Activated CD4-positive, alpha-beta T cell treated with anti-CD3 and anti-CD28 coated beads for 24 hours (primary cell): Measurements from ENCODE around the gene CYP3A7.
"Not testable (repeated sequence)": the region's sequence is repeated elsewhere in the genome, so short reads cannot be mapped to it uniquely, and the experiment has no call there.

ENCODE experiments used
- DNase-seq, 2 donors: peaks; one replicate each; pipeline ENCODE4 v3.0.0-alpha.2; 2020; ENCODE audit warnings: low read depth in 2 of 2

Gene CYP3A7

GRCh38 chr7:99734987-99735386 lies at the start of gene CYP3A7:
CYP3A7 (minus strand) TSS chr7:99735196; CDS start chr7:99735093, 103 bp downstream.
- DNase-seq: no peak

- DNase-seq: no peak
Measured at GRCh38 chr7:99784007-99784406, 49.0 kb upstream of the CYP3A7 start, which contains the start of gene CYP3A4. CYP3A4 (minus strand) TSS chr7:99784184; CDS start chr7:99784081, 103 bp downstream.

- DNase-seq: no peak
Measured at GRCh38 chr7:99782012-99782953, 47.3 kb upstream of the CYP3A7 start.

GRCh38 chr7:99780588-99780987 lies 45.6 kb upstream of the CYP3A7 start:
- no peak for DNase-seq

- DNase-seq: no peak
Measured at GRCh38 chr7:99779949-99780348, 45.0 kb upstream of the CYP3A7 start.

GRCh38 chr7:99778880-99779279 lies 43.9 kb upstream of the CYP3A7 start:
- DNase-seq: no peak

GRCh38 chr7:99773395-99773794 lies 38.4 kb upstream of the CYP3A7 start:
- not testable (repeated sequence) for DNase-seq

- DNase-seq: no peak
Measured at GRCh38 chr7:99772565-99772964, 37.6 kb upstream of the CYP3A7 start.

- not testable (repeated sequence) for DNase-seq
Measured at GRCh38 chr7:99769494-99769893, 34.5 kb upstream of the CYP3A7 start.

GRCh38 chr7:99768471-99768870 lies 33.5 kb upstream of the CYP3A7 start:
- DNase-seq: no peak

- DNase-seq: no peak
Measured at GRCh38 chr7:99767662-99768061, 32.7 kb upstream of the CYP3A7 start.

GRCh38 chr7:99766484-99767099 lies 31.6 kb upstream of the CYP3A7 start:
- DNase-seq: no peak

GRCh38 chr7:99764478-99764877 lies 29.5 kb upstream of the CYP3A7 start:
- DNase-seq: no peak

- DNase-seq: no peak
Measured at GRCh38 chr7:99762680-99763327, 27.8 kb upstream of the CYP3A7 start.

- DNase-seq: no peak
Measured at GRCh38 chr7:99755085-99755484, 20.1 kb upstream of the CYP3A7 start.

- DNase-seq: no peak
Measured at GRCh38 chr7:99752356-99752755, 17.4 kb upstream of the CYP3A7 start.

GRCh38 chr7:99751322-99752052 lies 16.5 kb upstream of the CYP3A7 start:
- not testable (repeated sequence) for DNase-seq

GRCh38 chr7:99748846-99749579 lies 14.0 kb upstream of the CYP3A7 start:
- DNase-seq: no peak

- DNase-seq: not testable (repeated sequence)
Measured at GRCh38 chr7:99746915-99747314, 11.9 kb upstream of the CYP3A7 start.

GRCh38 chr7:99745395-99745794 lies 10.4 kb upstream of the CYP3A7 start:
- not testable (repeated sequence) for DNase-seq
